Mucosa of rectum (tissue), 2 donors: ENCODE results near the gene OR2H1.
"Not testable (repeated sequence)": the region's sequence is repeated elsewhere in the genome, so short reads cannot be mapped to it uniquely, and the experiment has no call there.

ENCODE experiments used
- H3K27ac ChIP-seq, 2 donors: one replicate each; pipeline ENCODE4 v1.7.0; 2013; ENCODE audit warnings: inconsistent platforms in 2 of 2, low read depth in 2 of 2, low read length in 2 of 2
- H3K27me3 ChIP-seq, 2 donors: one replicate each; pipeline ENCODE4 v1.7.0; 2013; ENCODE audit warnings: low read length in 2 of 2; ENCODE audit not compliant: control insufficient read depth in 2 of 2, insufficient read depth in 2 of 2
- H3K36me3 ChIP-seq, 2 donors: one replicate each; pipeline ENCODE4 v1.7.0; 2013; ENCODE audit warnings: low read length in 2 of 2; ENCODE audit not compliant: control insufficient read depth in 2 of 2, insufficient read depth in 2 of 2
- H3K4me1 ChIP-seq, 2 donors: one replicate each; pipeline ENCODE4 v1.7.0; 2013; ENCODE audit warnings: low read length in 2 of 2, mild to moderate bottlenecking in 1 of 2; ENCODE audit not compliant: control insufficient read depth in 2 of 2, insufficient read depth in 2 of 2
- H3K4me3 ChIP-seq, 2 donors: one replicate each; pipeline ENCODE4 v1.7.0; 2013; ENCODE audit warnings: low read length in 2 of 2
- H3K9ac ChIP-seq, 2 donors: one replicate each; pipeline ENCODE4 v1.7.0; 2013; ENCODE audit warnings: low read length in 2 of 2, low read depth in 1 of 2, mild to moderate bottlenecking in 1 of 2
- H3K9me3 ChIP-seq, 2 donors: one replicate each; pipeline ENCODE4 v1.7.0; 2013; ENCODE audit warnings: low read length in 2 of 2; ENCODE audit not compliant: control insufficient read depth in 2 of 2
- donor health status: healthy.
- donor health status: Normal muscosa, but diverticular disease.

The OR2H1 gene

GRCh38 chr6:29456971-29457370 is at the start of gene OR2H1, which contains the start of gene OR11A1:
Gene OR2H1, plus strand, starts transcription at chr6:29457155. Its CDS starts 4,615 bp downstream, at chr6:29461770.
Gene OR11A1, minus strand, starts transcription at chr6:29457071. Its CDS starts 29,430 bp downstream, at chr6:29427641.
- no peak within 1 kb of the TSS for H3K27ac ChIP-seq
- H3K9me3 ChIP-seq: no peaks in the 10 kb centered on the region
- no peak within 1 kb of the TSS for H3K9ac ChIP-seq
- no peaks in the 10 kb centered on the region for H3K36me3 ChIP-seq
- H3K4me3 ChIP-seq: no peak within 1 kb of the TSS
- H3K4me1 ChIP-seq: no peaks in the 10 kb centered on the region
- no peaks in the 10 kb centered on the region for H3K27me3 ChIP-seq

DNA sequence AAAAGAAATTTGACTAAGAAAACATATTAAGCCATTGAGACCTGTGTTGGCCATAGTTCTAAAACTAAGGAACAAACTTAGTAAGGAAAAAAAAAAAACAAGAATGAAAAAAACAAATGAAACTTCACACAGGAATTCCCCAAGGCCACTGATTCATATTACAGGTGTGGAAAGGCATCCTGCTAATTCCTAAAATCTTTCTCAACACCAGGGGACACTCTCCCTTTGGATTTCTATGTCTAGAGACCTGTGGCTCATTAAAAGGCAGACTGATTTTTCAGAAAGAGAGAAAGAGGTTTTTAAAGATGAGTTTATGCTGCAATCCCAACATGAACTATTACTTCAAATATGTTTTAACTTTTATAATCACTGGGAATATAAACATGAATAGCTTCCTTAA is 42.4 kb upstream of the OR2H1 start, which contains the start of gene OR12D1:
Gene OR12D1, plus strand, starts transcription at position 341 of the 400 bp plus-strand sequence.
- H3K4me3 ChIP-seq: no peak within 1 kb of the TSS
- no peaks in the 10 kb centered on the region for H3K9me3 ChIP-seq
- no peak within 1 kb of the TSS for H3K27ac ChIP-seq
- no peaks in the 10 kb centered on the region for H3K36me3 ChIP-seq
- H3K27me3 ChIP-seq: no peaks in the 10 kb centered on the region
- H3K9ac ChIP-seq: no peak within 1 kb of the TSS
- H3K4me1 ChIP-seq: no peaks in the 10 kb centered on the region

DNA sequence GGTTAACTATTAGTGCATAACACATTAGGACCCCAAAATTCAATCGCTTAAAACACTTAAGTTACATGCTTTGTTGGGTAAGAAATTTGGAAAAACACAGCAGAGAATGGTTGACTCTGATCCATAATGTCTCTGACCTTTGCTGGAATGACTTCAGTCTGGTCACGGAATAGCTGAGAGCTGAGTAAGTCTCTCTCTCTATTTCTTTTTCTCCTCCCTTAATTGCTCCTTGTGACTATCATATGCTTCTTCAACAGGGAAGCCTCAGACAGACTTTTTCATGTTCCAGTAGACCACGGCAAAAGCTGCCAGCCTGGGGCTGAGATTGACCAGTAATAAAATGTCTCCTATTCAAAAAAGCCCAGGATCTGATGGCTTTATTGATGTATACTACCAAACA is 37.4 kb upstream of the OR2H1 start:
- H3K9ac ChIP-seq: no peak overlapping the region
- no peak overlapping the region for H3K4me3 ChIP-seq

GRCh38 chr6:29424168-29424567 is 32.8 kb upstream of the OR2H1 start:
- Histone ChIP-seq H3K36me3 (no peaks in the 10 kb centered on the region), H3K4me1 (no peaks in the 10 kb centered on the region), H3K4me3 (no peak overlapping the region), H3K27me3 (no peaks in the 10 kb centered on the region), H3K9ac (no peak overlapping the region), H3K9me3 (no peaks in the 10 kb centered on the region), H3K27ac (no peak overlapping the region)

More for the DNA sequence above, 37.4 kb upstream of the OR2H1 start:
- Histone ChIP-seq H3K36me3 (no peaks in the 10 kb centered on the region), H3K4me1 (no peaks in the 10 kb centered on the region), H3K9me3 (no peaks in the 10 kb centered on the region), H3K27me3 (no peaks in the 10 kb centered on the region), H3K27ac (no peak overlapping the region)

GRCh38 chr6:29424575-29424974 is 32.4 kb upstream of the OR2H1 start:
- Histone ChIP-seq H3K9me3 (no peaks in the 10 kb centered on the region), H3K4me3 (no peak overlapping the region), H3K36me3 (no peaks in the 10 kb centered on the region), H3K4me1 (no peaks in the 10 kb centered on the region), H3K27ac (no peak overlapping the region), H3K9ac (no peak overlapping the region), H3K27me3 (no peaks in the 10 kb centered on the region)

GRCh38 chr6:29425075-29425474 is 31.9 kb upstream of the OR2H1 start:
- Histone ChIP-seq H3K9ac (no peak overlapping the region), H3K4me1 (no peaks in the 10 kb centered on the region), H3K4me3 (no peak overlapping the region), H3K36me3 (no peaks in the 10 kb centered on the region), H3K27ac (no peak overlapping the region), H3K9me3 (no peaks in the 10 kb centered on the region), H3K27me3 (no peaks in the 10 kb centered on the region)

GRCh38 chr6:29426654-29427053 is 30.3 kb upstream of the OR2H1 start:
- Histone ChIP-seq H3K9ac (no peak overlapping the region), H3K27ac (no peak overlapping the region), H3K4me3 (no peak overlapping the region), H3K4me1 (no peaks in the 10 kb centered on the region), H3K36me3 (no peaks in the 10 kb centered on the region), H3K9me3 (no peaks in the 10 kb centered on the region), H3K27me3 (no peaks in the 10 kb centered on the region)

- H3K27me3 ChIP-seq, H3K4me1 ChIP-seq, H3K4me3 ChIP-seq, H3K9me3 ChIP-seq, H3K9ac ChIP-seq, H3K27ac ChIP-seq, H3K36me3 ChIP-seq: not testable (repeated sequence)
Measured at GRCh38 chr6:29436730-29437129, 20.2 kb upstream of the OR2H1 start.

GRCh38 chr6:29439006-29439405 is 17.9 kb upstream of the OR2H1 start, which contains the start of gene OR10C1:
Gene OR10C1, plus strand, starts transcription at chr6:29439306. Its CDS starts 710 bp downstream, at chr6:29440016.
- no peaks in the 10 kb centered on the region for H3K27me3 ChIP-seq
- H3K36me3 ChIP-seq: no peaks in the 10 kb centered on the region
- H3K4me1 ChIP-seq: no peaks in the 10 kb centered on the region
- H3K9me3 ChIP-seq: no peaks in the 10 kb centered on the region
- no peak within 1 kb of the TSS for H3K27ac ChIP-seq
- H3K9ac ChIP-seq: no peak within 1 kb of the TSS
- H3K4me3 ChIP-seq: no peak within 1 kb of the TSS

- Histone ChIP-seq H3K27me3 (no peaks in the 10 kb centered on the region), H3K27ac (no peak overlapping the region), H3K9me3 (no peaks in the 10 kb centered on the region), H3K4me1 (no peaks in the 10 kb centered on the region), H3K4me3 (no peak overlapping the region), H3K9ac (no peak overlapping the region), H3K36me3 (no peaks in the 10 kb centered on the region)
Measured at GRCh38 chr6:29442719-29443118, 14.2 kb upstream of the OR2H1 start.

- not testable (repeated sequence) for H3K27ac ChIP-seq, H3K9ac ChIP-seq, H3K4me1 ChIP-seq, H3K9me3 ChIP-seq, H3K27me3 ChIP-seq, H3K4me3 ChIP-seq, H3K36me3 ChIP-seq
Measured at GRCh38 chr6:29444031-29444430, 12.9 kb upstream of the OR2H1 start.
